Measurements from ENCODE around the gene ARPC5L.
"Not testable (repeated sequence)": the region's sequence is repeated elsewhere in the genome, so short reads cannot be mapped to it uniquely, and the experiment has no call there.

Gene ARPC5L

GRCh38 chr9:124894035-124894740, 32.3 kb downstream of the ARPC5L start:
- no peak for DNase-seq (ENCODE audit: low read depth in 3 of 3)

- no peak for DNase-seq (ENCODE audit: low read depth in 3 of 3)
Measured at GRCh38 chr9:124894741-124895170, 32.8 kb downstream of the ARPC5L start.

GRCh38 chr9:124897570-124898460, 35.9 kb downstream of the ARPC5L start:
- DNase-seq (ENCODE audit: low read depth in 3 of 3) = no peak

DNA sequence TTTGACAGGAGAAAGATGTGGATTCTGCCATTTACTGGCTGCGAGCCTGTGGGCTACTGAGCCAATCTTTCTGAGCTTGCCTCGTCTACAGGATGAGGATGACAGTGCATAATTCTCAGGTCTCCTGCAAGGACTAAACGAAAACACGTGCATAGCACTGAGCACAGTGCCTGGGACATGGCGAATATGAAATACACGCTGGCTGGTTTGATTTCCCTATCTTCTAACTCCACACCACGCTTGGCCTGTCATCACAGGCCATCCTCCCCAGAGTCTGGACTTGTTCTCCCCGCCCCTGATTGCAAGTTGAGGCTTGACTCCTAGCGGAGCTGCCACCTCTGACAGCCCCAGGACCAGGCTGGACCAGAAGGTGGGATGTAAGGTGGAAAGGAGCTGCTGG, 37.9 kb downstream of the ARPC5L start:
- DNase-seq (ENCODE audit: low read depth in 3 of 3) = no peak

DNA sequence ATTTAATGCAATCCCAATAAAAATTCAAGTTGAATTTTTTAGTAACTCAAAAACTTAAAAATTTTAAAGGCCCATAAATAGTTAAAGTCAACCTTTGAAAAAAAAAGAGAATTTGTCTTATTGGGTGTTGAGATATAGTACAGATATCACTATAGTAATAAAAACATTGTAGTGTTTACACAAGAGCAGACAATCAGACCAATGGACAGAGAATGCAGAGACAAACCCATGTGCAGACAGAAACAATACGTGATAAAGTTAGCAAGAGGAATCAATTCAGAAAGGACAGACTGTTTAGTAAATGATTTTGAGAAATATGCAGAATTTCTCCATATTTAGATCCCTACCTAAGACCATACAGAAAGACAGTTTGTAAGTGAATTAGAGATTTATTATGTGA, 45.0 kb downstream of the ARPC5L start:
- DNase-seq (ENCODE audit: low read depth in 3 of 3) = no peak

DNA sequence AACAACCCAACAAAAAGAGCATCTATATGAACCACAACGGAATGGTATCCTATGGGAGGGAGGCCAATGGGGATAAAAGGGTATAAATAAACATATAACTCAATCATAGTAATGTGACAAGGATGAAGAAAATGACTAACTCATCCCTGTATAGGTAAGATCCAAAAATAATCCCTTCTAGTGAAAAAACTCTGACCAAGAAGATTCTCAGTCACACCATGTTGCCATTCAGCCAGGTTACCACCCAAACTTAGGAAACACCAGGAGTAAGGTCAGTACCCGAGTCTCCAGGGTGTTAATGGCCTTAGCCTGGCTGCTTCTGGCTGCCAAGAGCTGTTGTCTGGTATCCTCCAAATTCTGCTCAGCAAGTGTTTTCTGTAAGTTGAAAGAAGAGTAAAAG, 46.2 kb downstream of the ARPC5L start:
- DNase-seq (ENCODE audit: low read depth in 3 of 3) = no peak

GRCh38 chr9:124911766-124912165, 49.8 kb downstream of the ARPC5L start:
- no peak for DNase-seq (ENCODE audit: low read depth in 3 of 3)

DNA sequence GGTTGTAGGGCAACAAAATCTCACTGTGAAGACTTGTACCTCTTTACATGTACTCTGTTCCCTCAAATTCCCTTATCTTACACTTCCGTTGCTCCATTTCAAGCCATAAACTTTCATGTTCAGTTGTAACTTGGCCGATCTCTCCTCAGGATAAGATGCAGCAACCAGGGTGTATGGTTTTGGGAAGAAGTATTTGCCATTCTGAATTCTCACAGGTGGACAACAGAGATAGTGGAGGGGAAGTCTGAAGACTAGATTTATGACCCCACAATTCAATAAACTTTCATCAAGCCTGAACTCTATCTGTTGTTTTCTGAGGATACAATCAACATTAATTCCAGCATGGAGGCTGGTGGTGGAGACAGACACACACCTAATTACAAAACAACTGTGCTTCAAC, 51.4 kb downstream of the ARPC5L start:
- no peak for DNase-seq (ENCODE audit: low read depth in 3 of 3)

GRCh38 chr9:124914753-124915405, 52.9 kb downstream of the ARPC5L start:
- no peak for DNase-seq (ENCODE audit: low read depth in 3 of 3)

DNA sequence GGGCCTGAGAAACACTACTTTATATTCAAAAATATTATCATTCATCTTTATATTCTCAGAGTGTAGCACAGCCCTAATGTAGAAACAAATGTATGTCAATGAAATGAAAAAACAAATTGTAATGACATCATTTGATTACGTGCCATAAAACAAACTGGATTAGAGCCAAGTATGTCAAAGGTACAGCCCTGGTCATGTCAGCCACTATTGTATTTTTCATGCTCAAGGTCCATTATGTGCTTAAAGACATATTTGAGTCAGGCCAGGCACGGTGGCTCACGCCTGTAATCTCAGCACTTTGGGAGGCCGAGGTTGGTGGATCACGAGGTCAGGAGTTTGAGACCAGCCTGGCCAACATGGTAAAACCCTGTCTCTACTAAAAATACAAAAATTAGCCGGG, 58.5 kb downstream of the ARPC5L start:
- DNase-seq (ENCODE audit: low read depth in 3 of 3) = not testable (repeated sequence)

All from stimulated activated CD4-positive, alpha-beta T cell treated with anti-CD3 and anti-CD28 coated beads, TNF-alpha, amount 100 ng/mL, for 24 hours (primary cell).